AG04449 (cell line): ENCODE data around the gene DSCAM.

Source experiments
- CTCF ChIA-PET: fragments of 350-600 bp; formaldehyde crosslinking; extraction: SDS; loops from one replicate; lab custom pipeline; 2021; ENCODE audit warnings: antibody characterized with exemption; lab: Yijun Ruan, JAX
- POLR2A ChIA-PET: fragments of 400-600, 350-600 bp; formaldehyde crosslinking; extraction: SDS; loops from one replicate; lab custom pipeline; 2020; ENCODE audit warnings: antibody characterized with exemption, inconsistent platforms; lab: Yijun Ruan, JAX
- DNase-seq: peaks from one replicate; pipeline ENCODE4 v3.0.0-alpha.2; 2010; ENCODE audit warnings: low read depth, low spot score
- H3K4me3 ChIP-seq: 2 replicates; pipeline ENCODE4 v1.5.1; 2011; ENCODE audit warnings: low read depth, mild to moderate bottlenecking, control low read depth, low read length
- TF ChIP-seq, protein P1 (sequence below): IDR thresholded peaks from one replicate; pipeline ENCODE4 v1.5.1; 2011; ENCODE audit warnings: mild to moderate bottlenecking, moderate library complexity, low read length, control low read depth, inconsistent platforms; ENCODE audit not compliant: insufficient read depth; ENCODE audit errors: missing control alignments

The DSCAM gene

GRCh38 chr21:40021558-40022351 is 825.2 kb downstream of the DSCAM start:
- TF ChIP-seq, protein P1, sequence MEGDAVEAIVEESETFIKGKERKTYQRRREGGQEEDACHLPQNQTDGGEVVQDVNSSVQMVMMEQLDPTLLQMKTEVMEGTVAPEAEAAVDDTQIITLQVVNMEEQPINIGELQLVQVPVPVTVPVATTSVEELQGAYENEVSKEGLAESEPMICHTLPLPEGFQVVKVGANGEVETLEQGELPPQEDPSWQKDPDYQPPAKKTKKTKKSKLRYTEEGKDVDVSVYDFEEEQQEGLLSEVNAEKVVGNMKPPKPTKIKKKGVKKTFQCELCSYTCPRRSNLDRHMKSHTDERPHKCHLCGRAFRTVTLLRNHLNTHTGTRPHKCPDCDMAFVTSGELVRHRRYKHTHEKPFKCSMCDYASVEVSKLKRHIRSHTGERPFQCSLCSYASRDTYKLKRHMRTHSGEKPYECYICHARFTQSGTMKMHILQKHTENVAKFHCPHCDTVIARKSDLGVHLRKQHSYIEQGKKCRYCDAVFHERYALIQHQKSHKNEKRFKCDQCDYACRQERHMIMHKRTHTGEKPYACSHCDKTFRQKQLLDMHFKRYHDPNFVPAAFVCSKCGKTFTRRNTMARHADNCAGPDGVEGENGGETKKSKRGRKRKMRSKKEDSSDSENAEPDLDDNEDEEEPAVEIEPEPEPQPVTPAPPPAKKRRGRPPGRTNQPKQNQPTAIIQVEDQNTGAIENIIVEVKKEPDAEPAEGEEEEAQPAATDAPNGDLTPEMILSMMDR, result no peak
- no peak overlapping the region for H3K4me3 ChIP-seq
- CTCF ChIA-PET, result no interaction called here
- no peak for DNase-seq
- POLR2A ChIA-PET, result no interaction called here

DNA sequence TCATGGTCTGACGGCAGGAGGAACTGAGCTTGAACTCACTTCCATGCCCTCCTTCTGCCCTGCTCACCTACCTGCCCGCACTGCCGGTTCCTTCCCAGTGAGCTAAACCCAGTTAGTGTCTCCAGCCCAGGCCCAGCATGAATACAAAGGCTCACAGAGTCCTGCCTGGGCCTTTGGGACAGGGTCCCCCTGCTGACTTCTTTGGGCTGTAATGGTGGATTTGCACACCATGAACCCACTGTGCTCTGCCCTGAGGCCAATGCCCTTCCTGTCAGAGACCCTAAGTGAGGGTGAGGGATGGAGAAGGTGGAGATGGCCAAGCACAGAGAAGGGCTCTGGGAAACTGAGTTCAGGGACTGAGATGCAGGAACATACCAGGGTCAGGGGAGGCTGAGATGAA is 826.3 kb downstream of the DSCAM start:
- POLR2A ChIA-PET, result no interaction called here
- H3K4me3 ChIP-seq, result no peak overlapping the region
- no peak for DNase-seq
- CTCF ChIA-PET, result no interaction called here
- TF ChIP-seq, protein P1, result no peak

DNA sequence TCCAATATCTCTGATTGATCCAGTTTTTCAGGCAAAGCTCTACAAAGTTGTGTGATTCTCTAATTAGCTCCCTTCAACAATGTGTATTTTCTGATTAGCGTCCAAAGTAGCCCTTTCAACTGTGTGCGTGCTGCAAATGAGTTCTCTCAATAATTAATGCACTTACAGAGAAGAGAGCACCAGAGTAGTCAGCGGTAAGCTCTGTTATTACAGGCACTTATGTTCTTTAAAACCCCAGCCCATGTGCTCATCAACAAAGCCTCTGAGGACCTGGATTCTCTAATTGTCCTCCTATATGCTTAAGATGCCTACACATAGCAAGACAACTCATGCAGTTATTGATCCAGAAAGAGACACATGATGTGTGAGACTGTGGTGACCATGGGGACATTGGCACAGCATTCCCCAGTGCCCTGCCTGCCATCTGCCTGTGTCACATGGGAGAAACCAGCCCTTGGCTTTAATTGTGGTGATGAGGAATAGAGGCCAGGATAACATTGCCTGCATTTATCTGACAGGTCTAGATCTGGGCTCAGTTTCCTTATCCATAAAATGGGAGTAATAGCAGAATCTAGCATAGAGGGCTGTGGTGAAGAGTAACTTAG is 828.0 kb downstream of the DSCAM start:
- no peak for DNase-seq
- CTCF ChIA-PET, result no interaction called here
- TF ChIP-seq, protein P1, result no peak
- POLR2A ChIA-PET, result no interaction called here
- no peak overlapping the region for H3K4me3 ChIP-seq

DNA sequence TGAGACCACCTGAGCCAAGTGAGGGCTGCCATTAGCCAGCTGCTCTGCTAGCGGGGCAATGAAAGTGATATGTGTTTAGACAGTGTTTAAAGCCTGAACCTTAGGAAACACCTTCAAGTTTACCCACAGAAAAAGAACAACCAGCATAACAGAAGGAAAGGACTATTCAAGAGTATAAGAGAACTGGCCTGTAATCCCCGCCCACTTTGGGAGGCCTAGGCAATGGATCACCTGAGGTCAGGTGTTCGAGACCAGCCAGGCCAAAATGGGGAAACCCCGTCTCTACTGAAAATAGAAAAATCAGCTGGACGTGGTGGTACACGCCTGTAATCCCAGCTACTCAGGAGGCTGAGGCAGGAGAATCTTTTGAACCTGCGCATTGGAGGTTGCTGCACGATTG is 830.3 kb downstream of the DSCAM start:
- H3K4me3 ChIP-seq, result no peak overlapping the region
- DNase-seq, result no peak
- TF ChIP-seq, protein P1, result no peak
- ChIA-PET CTCF (no interaction called here), POLR2A (no interaction called here)

GRCh38 chr21:40016234-40016633 is 830.7 kb downstream of the DSCAM start:
- TF ChIP-seq, protein P1, result no peak
- no peak overlapping the region for H3K4me3 ChIP-seq
- no peak for DNase-seq
- ChIA-PET CTCF (no interaction called here), POLR2A (no interaction called here)

DNA sequence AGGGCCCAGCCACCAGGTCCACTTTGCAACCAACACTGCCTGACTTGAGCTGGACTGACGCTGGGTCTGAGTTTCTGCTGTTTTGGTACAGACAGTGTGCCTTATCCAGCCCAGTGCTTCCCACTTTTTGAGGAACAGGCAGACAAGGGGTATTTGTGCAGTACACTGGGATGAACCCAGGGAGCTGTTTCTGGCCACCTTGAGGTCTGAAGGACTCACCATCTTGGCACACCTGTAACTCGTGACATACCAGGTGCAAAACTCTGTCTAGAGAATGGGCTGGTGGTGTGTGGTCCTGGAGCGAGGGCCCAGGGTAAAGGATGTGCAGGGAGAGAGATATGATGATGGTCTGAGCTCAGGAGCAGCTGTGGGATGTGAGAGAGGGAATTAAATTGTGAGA is 831.1 kb downstream of the DSCAM start:
- no peak overlapping the region for H3K4me3 ChIP-seq
- CTCF ChIA-PET, result no interaction called here
- no peak for DNase-seq
- POLR2A ChIA-PET, result no interaction called here
- TF ChIP-seq, protein P1, result no peak
